Measurements from ENCODE around the gene GET4.

DNA sequence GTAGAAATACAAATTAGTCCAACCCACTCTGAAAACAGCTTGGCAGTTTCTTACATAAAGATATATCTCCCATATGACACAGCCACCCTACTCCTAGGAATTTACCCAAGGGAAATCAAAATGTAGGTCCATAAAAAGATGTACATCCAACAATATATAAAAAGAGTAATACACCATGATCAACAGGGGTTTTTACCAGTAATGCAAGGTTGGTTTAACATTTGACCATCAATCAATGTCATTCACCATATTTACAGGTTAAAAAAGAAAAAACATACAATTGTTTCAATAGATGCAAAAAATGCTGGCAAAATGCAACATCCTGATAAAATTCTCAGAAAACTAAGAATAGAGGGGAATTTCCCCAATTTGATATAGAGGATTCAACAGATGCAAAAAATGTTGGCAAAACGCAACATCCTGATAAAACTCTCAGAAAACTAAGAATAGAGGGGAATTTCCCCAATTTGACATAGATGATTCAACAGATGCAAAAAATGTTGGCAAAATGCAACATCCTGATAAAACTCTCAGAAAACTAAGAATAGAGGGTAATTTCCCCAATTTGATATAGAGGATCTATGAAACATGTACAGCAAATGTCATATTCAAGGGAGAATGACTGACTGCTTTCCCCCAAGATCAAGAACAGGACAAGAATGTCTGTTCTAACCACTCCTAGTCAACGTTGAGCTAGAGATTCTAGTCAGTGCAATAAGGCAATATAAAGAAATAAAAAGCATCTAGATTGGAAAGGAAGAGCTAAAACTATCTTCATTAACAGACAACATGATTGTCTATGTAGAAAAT lies 64.5 kb downstream of the GET4 start:
- TF ChIP-seq CTCF (conservative IDR thresholded peaks at IDR 0.05) (no peak), EZH2 (IDR thresholded peaks at IDR 0.05; ENCODE audit: low read depth) (no peak)
